Tongue (tissue), 2 donors: ENCODE data around the gene ATG16L2. TPM values are rescaled to one million over a fixed set of nuclear protein-coding genes. Genes with fewer than 3 reads are reported as not detected.
"Not testable (repeated sequence)": the region's sequence is repeated elsewhere in the genome, so short reads cannot be mapped to it uniquely, and the experiment has no call there.

ENCODE experiments used
- DNase-seq: peaks from one replicate; pipeline ENCODE4 v3.0.0-alpha.2; 2015
- total RNA-seq: library from RNA; depleted of rRNA; stranded (reverse); fragments of >200 nt; gene quantifications from one replicate; pipeline ENCODE4 v1.2.3, GENCODE V29; 2014

Gene ATG16L2
- total RNA-seq, 1 donor from 2014 or later: 34.5 TPM

DNA sequence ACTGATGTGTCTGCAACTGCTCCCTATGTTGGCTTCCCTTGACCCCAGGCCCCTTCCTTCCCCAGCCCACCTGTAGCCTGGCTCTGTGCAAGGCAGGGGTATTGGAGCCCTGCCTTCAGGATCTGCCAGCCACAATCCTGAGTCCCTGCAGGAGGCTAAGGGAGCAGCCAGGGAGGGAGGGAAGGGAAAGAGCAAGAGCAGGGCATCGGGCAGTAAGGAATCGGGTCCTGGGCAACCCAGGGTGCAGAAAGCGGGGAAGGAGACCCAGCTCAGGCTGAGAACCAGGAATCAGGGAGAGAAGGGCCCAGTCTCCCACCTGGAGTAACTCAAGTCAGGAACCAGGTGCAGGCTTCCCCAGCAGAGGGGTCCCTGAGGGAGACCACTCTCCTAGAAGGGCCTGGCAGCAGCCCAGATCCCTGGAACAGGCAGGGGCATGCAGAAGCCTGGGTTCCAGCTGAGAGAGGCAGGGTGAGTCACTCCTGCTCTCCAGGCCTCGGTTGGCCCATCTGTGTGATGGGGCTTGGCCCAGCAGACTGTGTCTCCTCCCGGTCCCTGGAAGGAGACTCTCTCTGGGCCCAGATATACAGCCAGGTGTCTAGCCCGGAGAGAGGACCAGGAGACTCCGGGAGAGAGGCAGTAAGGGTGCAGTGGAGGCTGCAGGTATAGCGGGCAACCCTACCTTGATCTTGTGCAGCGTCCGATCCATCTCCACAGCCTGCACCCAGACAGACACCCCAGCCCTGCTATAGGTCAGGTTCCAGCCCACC is 33.7 kb upstream of the ATG16L2 start:
- DNase-seq: no peak

- DNase-seq: peak; percentile 59
Measured at GRCh38 chr11:72781063-72781312, 33.2 kb upstream of the ATG16L2 start.

GRCh38 chr11:72781313-72782080 is 32.7 kb upstream of the ATG16L2 start:
- peak; percentile 67 for DNase-seq

GRCh38 chr11:72782081-72782920 is 31.9 kb upstream of the ATG16L2 start:
- DNase-seq: no peak

DNA sequence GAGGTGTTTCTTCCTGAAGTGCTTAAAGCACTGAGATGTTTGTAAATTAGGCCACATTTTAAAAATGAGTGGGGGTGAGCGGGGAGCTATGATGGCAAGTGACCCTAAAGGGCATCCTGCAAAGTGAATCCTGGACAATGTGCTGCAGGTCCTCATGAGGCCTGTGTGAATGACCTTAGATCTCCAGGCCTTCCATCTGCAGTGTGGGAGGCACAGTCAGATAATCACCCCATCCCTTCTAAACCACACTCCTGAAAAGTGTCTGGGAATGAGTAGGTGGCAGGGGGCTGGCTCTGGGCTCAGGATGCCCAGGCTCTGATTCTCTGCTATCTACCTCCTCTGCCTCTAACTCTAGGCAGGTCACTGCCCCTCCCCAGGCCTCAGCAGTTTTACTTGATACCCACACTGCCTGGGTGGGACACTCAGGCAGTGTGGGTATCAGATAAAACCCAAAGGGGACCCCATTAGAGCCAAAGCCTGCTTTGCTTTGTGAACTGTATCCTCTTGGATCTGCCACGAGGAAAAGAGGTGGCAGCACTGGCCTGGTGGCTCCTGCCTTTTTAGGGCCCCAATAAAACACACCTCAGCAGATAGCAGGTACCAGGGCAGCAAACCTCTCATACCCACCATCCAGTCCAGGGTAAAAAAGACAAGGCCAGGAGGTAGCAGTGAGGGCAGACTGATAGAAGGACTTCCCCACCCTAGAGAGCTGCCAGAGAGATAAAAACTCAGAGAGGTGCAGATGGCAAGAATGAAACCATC is 30.9 kb upstream of the ATG16L2 start:
- no peak for DNase-seq

DNA sequence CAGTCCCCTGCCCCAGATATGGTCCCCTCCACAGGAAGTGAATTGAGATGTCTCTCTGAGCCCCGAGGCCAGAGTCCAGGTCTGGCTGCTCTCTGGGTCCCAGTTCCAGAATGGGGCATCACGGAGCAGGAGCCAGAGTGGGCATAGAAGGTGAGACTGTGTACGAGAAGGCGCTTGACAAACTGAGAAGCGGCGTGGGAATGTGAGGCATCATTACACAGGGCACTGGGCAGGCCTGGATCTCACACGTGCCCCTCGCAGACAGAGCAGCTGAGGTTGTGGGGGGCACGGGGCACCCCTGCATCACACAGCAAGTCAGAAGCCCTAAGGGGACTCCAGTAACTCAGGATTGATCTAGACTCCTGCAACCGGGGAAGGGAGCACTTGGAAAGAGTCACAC is 29.5 kb upstream of the ATG16L2 start:
- DNase-seq: no peak

DNA sequence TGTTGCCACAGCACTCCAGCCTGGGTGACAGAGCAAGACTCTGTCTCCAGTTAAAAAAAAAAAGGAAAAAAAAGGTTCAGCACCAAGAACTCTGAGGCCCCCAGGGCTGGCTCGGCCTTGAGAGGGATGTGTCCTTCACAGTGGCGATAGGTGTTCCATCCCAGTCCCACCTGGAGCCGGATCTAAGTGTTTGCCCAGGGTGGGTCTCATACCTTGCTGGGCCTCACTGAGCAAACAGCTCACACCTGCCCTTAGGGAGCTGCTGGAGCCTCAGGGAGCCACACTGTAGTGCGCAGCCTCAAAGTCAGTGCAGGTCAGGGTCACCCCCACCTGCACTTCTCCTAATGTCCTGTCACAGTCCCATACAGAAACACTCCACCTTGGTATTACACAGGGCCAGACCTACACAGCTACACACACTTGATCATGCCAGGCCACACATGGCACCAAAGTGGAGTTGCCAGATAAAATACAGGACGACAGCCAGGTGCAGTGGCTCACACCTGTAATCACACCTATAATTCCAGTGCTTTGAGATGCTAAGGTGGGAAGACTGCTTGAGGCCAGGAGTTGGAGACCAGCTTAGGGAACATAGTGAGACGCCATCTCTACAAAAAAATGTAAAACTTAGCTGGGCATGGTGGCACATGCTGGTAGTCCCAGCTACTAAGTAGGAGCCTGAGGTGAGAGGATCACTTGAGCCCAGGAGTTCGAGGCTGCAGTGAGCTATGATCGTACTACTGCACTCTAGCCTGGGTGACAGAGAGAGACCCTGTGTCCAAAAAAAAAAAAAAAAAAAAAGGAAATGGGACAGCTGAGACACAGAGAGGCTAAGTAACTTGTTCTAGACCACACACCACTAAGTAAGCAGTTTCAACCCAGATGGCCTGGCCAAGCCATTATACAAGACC is 27.7 kb upstream of the ATG16L2 start:
- no peak for DNase-seq

- DNase-seq: no peak
Measured at GRCh38 chr11:72787216-72788104, 26.8 kb upstream of the ATG16L2 start.

DNA sequence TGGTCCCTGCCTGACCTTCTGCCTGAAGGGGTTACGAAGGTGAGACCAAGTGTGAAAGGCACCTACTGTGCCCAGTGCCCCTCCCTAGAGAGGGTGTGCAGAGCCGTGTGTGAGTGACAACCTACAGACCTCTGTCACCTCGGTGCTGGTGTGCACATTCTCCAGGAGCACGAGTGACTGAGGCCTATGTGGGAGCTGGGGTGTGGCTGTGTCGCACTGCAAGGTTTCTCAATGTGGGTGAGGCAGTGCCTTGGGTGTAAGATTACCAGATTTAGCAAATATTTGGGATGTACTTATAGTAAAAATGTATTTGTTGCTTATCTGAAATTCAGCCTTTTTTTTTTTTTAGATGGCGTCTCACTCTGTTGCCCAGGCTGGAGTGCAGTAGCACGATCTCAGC is 26.0 kb upstream of the ATG16L2 start:
- no peak for DNase-seq

DNA sequence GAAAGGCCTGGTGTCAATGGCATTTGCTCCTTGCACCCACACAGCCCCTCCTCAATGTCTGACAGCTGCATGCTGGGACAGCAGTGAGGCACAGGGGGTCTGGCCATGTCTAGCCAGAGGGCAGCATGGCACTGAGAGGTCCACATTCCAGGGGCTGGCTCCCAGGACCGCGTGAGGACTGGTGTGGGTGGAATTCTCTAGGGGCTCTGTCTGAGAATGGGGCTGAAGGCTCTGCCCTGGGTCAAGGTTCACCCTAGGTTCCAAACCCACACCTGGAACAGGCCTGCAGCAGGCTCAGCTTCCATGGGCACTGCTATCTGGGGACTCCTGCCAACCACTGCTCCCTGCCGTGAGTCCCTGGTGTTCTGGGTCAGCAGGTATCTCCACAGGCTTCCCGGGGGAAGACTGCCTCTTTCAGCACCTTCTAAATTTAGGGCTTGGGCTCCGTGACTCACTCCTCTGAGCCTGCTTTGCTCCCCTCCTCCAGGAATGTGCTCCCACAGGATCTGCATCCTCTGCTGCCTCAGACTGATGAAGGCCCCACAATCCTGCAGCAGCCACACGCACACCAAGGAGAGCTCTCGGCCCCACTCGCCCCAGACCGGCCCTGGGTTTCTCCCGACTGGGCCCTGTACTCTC is 24.6 kb upstream of the ATG16L2 start:
- DNase-seq: no peak

DNA sequence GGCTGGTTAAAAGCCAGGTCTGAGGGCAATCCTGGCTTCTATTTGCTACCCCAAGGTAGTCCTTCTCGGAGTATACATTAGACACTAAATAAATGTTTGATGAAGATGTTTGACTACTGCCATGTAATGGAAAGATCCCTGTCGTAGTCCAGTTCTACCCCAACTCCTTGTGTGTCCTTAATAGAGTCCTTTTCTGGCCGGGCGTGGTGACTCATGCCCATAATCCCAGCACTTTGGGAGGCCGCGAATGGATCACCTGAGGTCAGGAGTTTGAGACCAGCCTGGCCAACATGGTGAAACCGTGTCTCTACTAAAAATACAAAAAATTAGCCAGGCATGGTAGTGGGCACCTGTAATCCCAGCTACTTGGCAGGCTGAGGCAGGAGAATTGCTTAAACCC is 23.0 kb upstream of the ATG16L2 start:
- DNase-seq: not testable (repeated sequence)

GRCh38 chr11:72792437-72793021 is 21.7 kb upstream of the ATG16L2 start:
- DNase-seq: no peak

DNA sequence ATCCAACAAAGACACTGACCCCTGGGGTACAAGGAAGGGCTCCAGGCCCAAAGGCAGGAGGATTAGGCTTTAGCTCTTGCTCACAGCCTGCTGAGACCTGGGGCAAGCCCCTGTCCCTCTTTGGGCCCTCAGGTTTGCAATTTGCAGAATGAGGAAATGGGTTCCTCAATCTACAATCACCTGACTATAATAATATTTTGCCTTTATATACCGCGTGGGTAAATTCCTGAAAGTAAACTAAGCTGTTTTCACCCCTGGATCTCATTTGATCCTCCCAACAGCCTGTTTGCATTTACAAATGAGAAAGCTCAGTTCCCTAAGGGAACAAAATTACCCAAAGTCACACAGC is 21.2 kb upstream of the ATG16L2 start:
- DNase-seq: no peak

GRCh38 chr11:72793425-72794367 is 20.5 kb upstream of the ATG16L2 start, which contains the start of gene STARD10:
Gene STARD10 (minus strand): TSS chr11:72794047. CDS start chr11:72781181, 12,866 bp downstream.
- peak; percentile 99 for DNase-seq

GRCh38 chr11:72798361-72798760 is 15.8 kb upstream of the ATG16L2 start:
- DNase-seq: no peak

- no peak for DNase-seq
Measured at GRCh38 chr11:72799441-72799840, 14.8 kb upstream of the ATG16L2 start.

DNA sequence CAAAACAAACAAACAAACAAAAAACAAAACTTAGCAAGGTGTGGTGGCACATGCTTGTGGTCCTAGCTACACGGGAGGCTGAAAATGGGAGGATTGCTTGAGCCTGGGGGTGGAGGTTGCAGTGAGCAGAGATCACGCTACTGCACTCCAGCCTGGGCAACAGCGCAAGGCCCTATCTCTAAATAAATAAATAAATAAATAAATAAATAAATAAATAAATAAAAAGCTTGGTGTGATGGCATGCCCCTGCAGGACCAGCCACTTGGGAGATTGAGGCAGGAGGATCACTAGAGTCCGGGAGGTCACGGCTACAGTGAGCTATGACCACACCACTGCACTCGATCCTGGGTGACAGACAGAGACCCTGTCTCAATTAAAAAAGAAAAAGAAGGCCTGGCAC is 11.4 kb upstream of the ATG16L2 start:
- DNase-seq: no peak

DNA sequence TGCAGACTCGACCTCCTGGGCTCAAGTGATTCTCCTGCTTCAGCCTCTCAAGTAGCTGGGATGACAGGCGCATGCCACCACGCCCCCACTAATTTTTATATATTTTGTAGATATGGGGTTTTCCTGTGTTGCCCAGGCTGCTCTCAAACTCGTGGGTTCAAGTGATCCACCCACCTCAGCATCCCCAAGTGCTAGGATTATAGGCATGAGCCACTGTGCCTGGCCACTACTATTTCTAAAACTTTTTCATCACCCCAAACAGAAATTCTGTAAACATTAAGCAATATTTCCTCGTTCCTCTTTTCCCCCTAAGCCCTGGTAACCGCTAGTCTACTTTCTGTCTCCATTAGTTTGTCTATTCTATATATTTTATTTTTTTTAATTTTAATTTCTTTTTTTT is 9.0 kb upstream of the ATG16L2 start:
- DNase-seq: no peak
